ENCODE measurements around the gene NINJ2. TPM values are rescaled to one million over a fixed set of nuclear protein-coding genes. Genes with fewer than 3 reads are reported as not detected.

NINJ2 gene
- total and polyA plus RNA-seq, 12 donors: 1.9 to 25.7 (median 8.3) TPM

DNA sequence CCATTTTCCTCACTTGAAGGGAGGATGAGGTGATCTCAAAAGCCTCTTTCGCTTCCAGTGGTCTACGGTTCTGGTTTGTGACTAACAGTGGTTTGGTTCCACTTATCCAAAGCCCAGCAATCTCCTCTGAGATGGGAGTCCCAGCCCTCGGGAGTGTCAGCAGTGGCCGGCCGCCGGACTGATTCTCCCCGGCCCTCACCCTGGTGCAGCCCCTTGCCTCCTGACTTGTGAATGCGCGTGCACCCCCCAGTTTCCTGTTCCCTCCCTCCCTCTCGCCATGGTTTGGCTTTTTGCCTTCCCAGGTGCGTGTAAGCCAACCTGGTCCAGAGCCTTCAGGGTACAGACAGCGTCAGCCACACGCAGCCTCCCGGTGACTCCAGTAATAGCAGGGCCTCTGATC lies 129.0 kb downstream of the NINJ2 start:
- ATAC-seq: no peak
- 80% methylated on average over 14 of the region's 14 CpGs for WGBS, 2 donors

DNA sequence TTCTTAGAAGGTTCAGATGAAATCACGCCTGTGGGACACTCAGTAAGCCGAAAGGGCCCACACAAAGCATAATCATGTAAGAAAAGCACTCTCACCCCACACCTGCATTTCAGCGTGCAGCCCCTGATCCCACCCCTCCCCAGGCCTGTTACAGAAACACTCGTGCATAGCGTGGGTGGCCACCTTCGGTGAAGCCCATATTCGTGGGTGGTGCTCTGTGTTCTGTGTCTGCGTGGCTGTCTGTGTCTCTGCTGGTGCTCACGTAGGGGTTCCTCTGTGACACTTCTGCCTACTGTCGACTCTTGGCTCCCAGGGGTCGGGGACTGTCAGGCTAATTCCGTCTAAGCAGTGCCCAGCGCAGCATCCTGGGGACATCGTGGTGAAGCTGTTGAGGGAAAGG lies 129.5 kb downstream of the NINJ2 start:
- Histone ChIP-seq H3K4me1 (peaks cover 0 to 15% (median 6%) of the 10 kb centered on the region in 9 donors), H3K27me3 (no peaks in the 10 kb centered on the region), H3K27ac (no peak overlapping the region), H3K36me3 (peaks cover 0 to 14% (median 0%) of the 10 kb centered on the region in 9 donors), H3K9me3 (peaks cover 0 to 14% (median 0%) of the 10 kb centered on the region in 11 donors), H3K4me3 (no peak overlapping the region)
- DNase-seq: no peak
- TF ChIP-seq, protein P1, sequence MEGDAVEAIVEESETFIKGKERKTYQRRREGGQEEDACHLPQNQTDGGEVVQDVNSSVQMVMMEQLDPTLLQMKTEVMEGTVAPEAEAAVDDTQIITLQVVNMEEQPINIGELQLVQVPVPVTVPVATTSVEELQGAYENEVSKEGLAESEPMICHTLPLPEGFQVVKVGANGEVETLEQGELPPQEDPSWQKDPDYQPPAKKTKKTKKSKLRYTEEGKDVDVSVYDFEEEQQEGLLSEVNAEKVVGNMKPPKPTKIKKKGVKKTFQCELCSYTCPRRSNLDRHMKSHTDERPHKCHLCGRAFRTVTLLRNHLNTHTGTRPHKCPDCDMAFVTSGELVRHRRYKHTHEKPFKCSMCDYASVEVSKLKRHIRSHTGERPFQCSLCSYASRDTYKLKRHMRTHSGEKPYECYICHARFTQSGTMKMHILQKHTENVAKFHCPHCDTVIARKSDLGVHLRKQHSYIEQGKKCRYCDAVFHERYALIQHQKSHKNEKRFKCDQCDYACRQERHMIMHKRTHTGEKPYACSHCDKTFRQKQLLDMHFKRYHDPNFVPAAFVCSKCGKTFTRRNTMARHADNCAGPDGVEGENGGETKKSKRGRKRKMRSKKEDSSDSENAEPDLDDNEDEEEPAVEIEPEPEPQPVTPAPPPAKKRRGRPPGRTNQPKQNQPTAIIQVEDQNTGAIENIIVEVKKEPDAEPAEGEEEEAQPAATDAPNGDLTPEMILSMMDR (IDR thresholded peaks at IDR 0.05): no peak
- WGBS, 2 donors: 85 to 90% methylated on average over 14 of the region's 14 CpGs
- intact Hi-C loops (cut with DNase I): no loop called here
- ATAC-seq: peak in 1 of 8 donors; percentile 23

More for the DNA sequence above, 129.0 kb downstream of the NINJ2 start:
- intact Hi-C loops (cut with DNase I): no loop called here
- peaks cover 0 to 14% (median 0%) of the 10 kb centered on the region in 11 donors for H3K9me3 ChIP-seq
- no peaks in the 10 kb centered on the region for H3K27me3 ChIP-seq
- peaks cover 0 to 14% (median 0%) of the 10 kb centered on the region in 9 donors for H3K36me3 ChIP-seq
- H3K4me1 ChIP-seq: peaks cover 0 to 16% (median 11%) of the 10 kb centered on the region in 9 donors
- H3K4me3 ChIP-seq: no peak overlapping the region
- DNase-seq: no peak
- TF ChIP-seq, protein P1 (IDR thresholded peaks at IDR 0.05): no peak
- no peak overlapping the region for H3K27ac ChIP-seq

DNA sequence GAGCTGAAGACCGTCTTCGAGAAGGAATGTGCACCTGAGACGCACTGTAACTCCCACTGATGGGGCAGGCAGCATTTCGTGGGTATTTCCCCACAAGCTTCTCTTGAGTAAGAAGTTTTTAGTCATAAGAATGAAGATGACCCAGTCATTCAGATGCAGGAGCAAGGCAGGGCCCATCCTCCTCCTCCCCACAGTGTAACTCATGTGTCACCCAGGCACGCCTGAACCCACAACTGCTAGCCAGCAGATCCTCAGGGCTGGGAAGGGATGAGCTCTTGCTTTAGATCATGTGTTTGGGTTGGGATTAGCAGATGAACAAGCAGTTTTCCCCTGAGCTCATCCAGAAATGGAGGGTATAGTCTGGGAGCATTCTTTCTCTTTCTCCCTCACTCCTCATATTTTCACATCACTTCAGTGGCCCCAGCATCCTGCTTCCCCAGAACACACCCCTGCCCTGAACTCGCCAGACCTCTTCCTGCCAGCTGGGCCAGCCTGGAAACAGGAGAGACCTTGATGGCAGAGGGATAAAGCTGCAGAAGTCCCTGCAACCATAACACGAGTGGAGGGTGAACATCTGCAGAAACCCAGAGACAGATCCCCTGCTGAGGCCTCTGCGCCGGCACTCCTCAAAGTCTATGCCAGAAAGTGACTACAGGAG lies 130.2 kb downstream of the NINJ2 start:
- intact Hi-C loops (cut with DNase I): no loop called here
- peaks cover 0 to 8% (median 1%) of the 10 kb centered on the region in 9 donors for H3K4me1 ChIP-seq
- H3K4me3 ChIP-seq: no peak overlapping the region
- H3K36me3 ChIP-seq: peaks cover 0 to 14% (median 0%) of the 10 kb centered on the region in 9 donors
- no peaks in the 10 kb centered on the region for H3K27me3 ChIP-seq
- H3K27ac ChIP-seq: no peak overlapping the region
- TF ChIP-seq, protein P1 (IDR thresholded peaks at IDR 0.05): no peak
- WGBS, 2 donors: 82 to 85% methylated on average over 9 of the region's 9 CpGs
- ATAC-seq (no peak), DNase-seq (no peak)
- H3K9me3 ChIP-seq: peaks cover 0 to 14% (median 0%) of the 10 kb centered on the region in 11 donors

DNA sequence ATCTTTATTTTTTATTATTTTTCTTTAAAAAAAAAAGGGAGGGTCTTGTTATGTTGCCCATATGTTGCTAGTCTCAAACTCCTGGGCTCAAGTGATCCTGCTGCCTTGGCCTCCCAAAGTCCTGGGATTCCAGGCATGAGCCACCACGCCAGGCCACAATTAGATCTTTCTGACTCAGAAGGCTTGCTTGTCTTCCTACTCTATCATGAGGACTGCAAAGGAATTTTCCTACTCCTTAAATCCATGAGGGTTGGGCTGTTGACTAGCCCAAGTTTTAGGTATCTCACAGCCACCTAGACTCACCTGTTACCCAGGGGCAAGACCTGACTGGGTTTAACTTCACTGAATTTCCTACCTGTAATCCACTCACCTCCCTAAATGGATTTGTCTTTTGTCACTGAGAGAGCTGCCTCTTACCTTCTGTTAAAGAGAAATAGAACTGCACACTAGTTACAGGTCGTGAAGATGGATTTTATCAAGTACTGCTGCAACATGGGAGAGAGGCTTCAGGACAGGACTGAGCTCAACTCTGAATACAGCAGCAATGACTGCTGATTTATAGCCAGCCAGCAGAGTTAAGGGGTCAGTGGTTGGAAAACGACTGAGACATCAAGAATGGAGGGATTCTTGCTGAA lies 131.2 kb downstream of the NINJ2 start:
- WGBS, 2 donors: 74 to 80% methylated on average over 3 of the region's 3 CpGs
- H3K27ac ChIP-seq: no peak overlapping the region

More for the DNA sequence above, 131.2 kb downstream of the NINJ2 start:
- TF ChIP-seq, protein P1 (IDR thresholded peaks at IDR 0.05): no peak
- no peak overlapping the region for H3K4me3 ChIP-seq
- H3K4me1 ChIP-seq: peaks cover 0 to 8% (median 0%) of the 10 kb centered on the region in 9 donors
- ATAC-seq: no peak
- intact Hi-C loops (cut with DNase I): no loop called here
- no peaks in the 10 kb centered on the region for H3K27me3 ChIP-seq
- DNase-seq: no peak
- H3K36me3 ChIP-seq: peaks cover 0 to 7% (median 0%) of the 10 kb centered on the region in 9 donors
- peaks cover 0 to 14% (median 0%) of the 10 kb centered on the region in 11 donors for H3K9me3 ChIP-seq
